GM10248 (cell line): ENCODE measurements around the gene APBA1.

ENCODE experiments used
- CTCF ChIA-PET: fragments of 300-600 bp; sonication (Branson Sonifier 250); formaldehyde crosslinking; extraction: SDS; loops from one replicate; lab custom pipeline; 2021; ENCODE audit warnings: antibody characterized with exemption; lab: Yijun Ruan, JAX
- POLR2A ChIA-PET: fragments of 350-650 bp; sonication (Branson Sonifier 250); formaldehyde crosslinking; extraction: SDS; loops from one replicate; lab custom pipeline; 2020; ENCODE audit warnings: antibody characterized with exemption; lab: Yijun Ruan, JAX
- DNase-seq: peaks from one replicate; pipeline ENCODE4 v3.0.0; 2012; ENCODE audit errors: extremely low spot score
- TF ChIP-seq, protein P1 (sequence below): IDR thresholded peaks from 2 replicates; pipeline ENCODE4 v1.5.1; 2012; ENCODE audit warnings: mild to moderate bottlenecking, low read depth; ENCODE audit errors: extremely low read depth, missing control alignments, control extremely low read depth

APBA1 gene

DNA sequence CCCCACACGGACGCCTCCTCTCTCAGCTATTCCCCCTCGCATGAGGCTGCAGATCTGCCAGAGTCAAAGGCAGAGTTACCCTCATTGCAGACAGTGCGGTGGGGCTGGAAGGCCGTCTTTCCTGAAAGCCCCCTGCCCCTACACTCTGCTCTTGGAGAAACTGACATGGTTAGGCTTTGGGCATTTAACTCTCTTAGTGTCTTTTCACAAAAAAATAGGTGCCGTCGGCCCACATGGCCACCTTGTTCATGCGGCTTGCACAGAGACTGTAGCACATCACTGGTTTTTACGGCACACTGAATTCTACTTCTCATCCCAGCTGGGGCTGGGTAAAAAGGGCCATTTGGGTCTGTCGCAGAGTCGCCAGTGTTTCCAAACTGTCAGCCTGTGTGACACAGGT lies 239.5 kb downstream of the APBA1 start:
- TF ChIP-seq, protein P1, sequence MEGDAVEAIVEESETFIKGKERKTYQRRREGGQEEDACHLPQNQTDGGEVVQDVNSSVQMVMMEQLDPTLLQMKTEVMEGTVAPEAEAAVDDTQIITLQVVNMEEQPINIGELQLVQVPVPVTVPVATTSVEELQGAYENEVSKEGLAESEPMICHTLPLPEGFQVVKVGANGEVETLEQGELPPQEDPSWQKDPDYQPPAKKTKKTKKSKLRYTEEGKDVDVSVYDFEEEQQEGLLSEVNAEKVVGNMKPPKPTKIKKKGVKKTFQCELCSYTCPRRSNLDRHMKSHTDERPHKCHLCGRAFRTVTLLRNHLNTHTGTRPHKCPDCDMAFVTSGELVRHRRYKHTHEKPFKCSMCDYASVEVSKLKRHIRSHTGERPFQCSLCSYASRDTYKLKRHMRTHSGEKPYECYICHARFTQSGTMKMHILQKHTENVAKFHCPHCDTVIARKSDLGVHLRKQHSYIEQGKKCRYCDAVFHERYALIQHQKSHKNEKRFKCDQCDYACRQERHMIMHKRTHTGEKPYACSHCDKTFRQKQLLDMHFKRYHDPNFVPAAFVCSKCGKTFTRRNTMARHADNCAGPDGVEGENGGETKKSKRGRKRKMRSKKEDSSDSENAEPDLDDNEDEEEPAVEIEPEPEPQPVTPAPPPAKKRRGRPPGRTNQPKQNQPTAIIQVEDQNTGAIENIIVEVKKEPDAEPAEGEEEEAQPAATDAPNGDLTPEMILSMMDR: no peak
- DNase-seq: no peak
- ChIA-PET POLR2A (no interaction called here), CTCF (interaction anchor here (3.9 kb wide), 1 partner anchor 11 kb away, joined by 14 read pairs; no protein-coding TSS in a partner anchor)

GRCh38 chr9:69431777-69432176 lies 240.4 kb downstream of the APBA1 start:
- DNase-seq: no peak
- CTCF ChIA-PET: interaction anchor here (3.9 kb wide), 1 partner anchor 10 kb away, joined by 14 read pairs; no protein-coding TSS in a partner anchor
- POLR2A ChIA-PET: no interaction called here
- TF ChIP-seq, protein P1: no peak

GRCh38 chr9:69431203-69431602 lies 241.0 kb downstream of the APBA1 start:
- POLR2A ChIA-PET: no interaction called here
- no peak for DNase-seq
- CTCF ChIA-PET: interaction anchor here (3.9 kb wide), 1 partner anchor 9 kb away, joined by 14 read pairs; no protein-coding TSS in a partner anchor
- TF ChIP-seq, protein P1: no peak

GRCh38 chr9:69430206-69430605 lies 242.0 kb downstream of the APBA1 start:
- DNase-seq: no peak
- POLR2A ChIA-PET: no interaction called here
- CTCF ChIA-PET: interaction anchor here (3.9 kb wide), 1 partner anchor 8 kb away, joined by 14 read pairs; no protein-coding TSS in a partner anchor
- TF ChIP-seq, protein P1: no peak

GRCh38 chr9:69429281-69429680 lies 242.9 kb downstream of the APBA1 start:
- ChIA-PET CTCF (no interaction called here), POLR2A (no interaction called here)
- TF ChIP-seq, protein P1: no peak
- no peak for DNase-seq

GRCh38 chr9:69428017-69428785 lies 244.0 kb downstream of the APBA1 start:
- ChIA-PET CTCF (no interaction called here), POLR2A (no interaction called here)
- TF ChIP-seq, protein P1: no peak
- no peak for DNase-seq
